PFSK-1 (cell line): ENCODE data around the gene S1PR4.

Experiments used
- FOXP2 ChIP-seq: optimal IDR thresholded peaks from 2 replicates; pipeline ENCODE3; 2011; ENCODE audit warnings: borderline replicate concordance, control low read depth, inconsistent platforms; ENCODE audit not compliant: insufficient read depth; ENCODE audit errors: extremely low read length, extremely low read depth
- POLR2AphosphoS5 ChIP-seq: IDR thresholded peaks from 2 replicates; pipeline ENCODE4 v1.6.1; 2012; ENCODE audit warnings: low read depth, mild to moderate bottlenecking, control low read depth, low read length, moderate library complexity
- REST ChIP-seq, 2 experiments: IDR thresholded peaks; 2 replicates each; pipeline versions ENCODE4 v1.6.1 to v1.8.0; 2011 to 2012; ENCODE audit warnings: low read depth in 2 of 2, low read length in 2 of 2, control low read depth in 1 of 2, inconsistent platforms in 1 of 2, mild to moderate bottlenecking in 1 of 2, moderate library complexity in 1 of 2; ENCODE audit not compliant: insufficient read depth in 1 of 2
- SIN3A ChIP-seq: IDR thresholded peaks from 2 replicates; pipeline ENCODE4 v1.6.1; 2012; ENCODE audit warnings: mild to moderate bottlenecking, low read length, moderate library complexity, borderline replicate concordance; ENCODE audit not compliant: insufficient read depth
- TAF1 ChIP-seq: IDR thresholded peaks from 2 replicates; pipeline ENCODE4 v1.6.1; 2012; ENCODE audit warnings: low read length, control low read depth, borderline replicate concordance; ENCODE audit not compliant: insufficient read depth

S1PR4 gene

GRCh38 chr19:3211191-3211590 lies 32.6 kb downstream of the S1PR4 start:
- TF ChIP-seq FOXP2 (no peak), TAF1 (no peak), REST (IDR thresholded peaks at IDR 0.05; ENCODE audit: insufficient read depth in 1 of 2, low read depth in 2 of 2, low read length in 2 of 2) (no peak), SIN3A (no peak)

DNA sequence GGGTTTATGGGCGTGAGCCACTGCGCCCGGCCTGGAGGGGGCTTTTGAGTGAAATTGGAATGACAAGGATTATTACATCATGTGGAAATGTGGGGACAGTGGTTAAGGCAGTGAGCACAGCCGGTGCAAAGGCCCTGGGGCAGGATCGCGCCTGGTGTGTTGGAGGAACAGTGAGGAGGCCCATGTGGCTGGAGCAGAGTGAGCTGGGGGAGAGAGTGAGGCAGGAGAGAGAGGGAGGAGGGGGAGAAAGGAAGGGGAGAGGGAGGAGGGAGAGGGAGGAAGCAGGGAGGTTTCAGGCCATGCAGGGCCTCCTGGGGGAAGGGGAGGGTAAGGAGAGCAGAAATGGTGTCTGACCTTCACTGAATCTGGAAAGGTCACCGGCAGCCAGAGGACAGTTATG lies 34.6 kb downstream of the S1PR4 start:
- no peak for TF ChIP-seq FOXP2
- no peak for TF ChIP-seq SIN3A
- TF ChIP-seq REST (IDR thresholded peaks at IDR 0.05; ENCODE audit: insufficient read depth in 1 of 2, low read depth in 2 of 2, low read length in 2 of 2), result no peak
- no peak for TF ChIP-seq TAF1
- no peak for TF ChIP-seq POLR2AphosphoS5

DNA sequence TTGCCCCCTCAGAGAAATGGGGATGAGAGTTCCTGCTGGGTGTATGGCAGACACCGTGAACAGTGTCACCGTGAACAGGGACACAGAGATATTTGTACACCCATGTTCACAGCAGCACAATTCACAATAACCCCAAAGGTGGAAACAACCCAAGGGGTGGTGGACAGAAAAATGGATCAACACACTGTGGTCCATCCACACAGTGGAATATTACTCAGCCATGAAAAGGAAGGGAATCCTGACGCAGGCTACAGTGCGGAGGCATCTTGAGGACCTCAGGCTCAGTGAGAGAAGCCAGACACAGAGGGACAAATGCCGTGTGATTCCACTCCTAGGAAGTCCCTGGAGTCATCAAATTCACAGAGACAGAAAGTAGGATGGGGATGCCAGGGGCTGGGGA lies 38.3 kb downstream of the S1PR4 start:
- TF ChIP-seq FOXP2 (no peak), SIN3A (no peak), TAF1 (no peak), POLR2AphosphoS5 (no peak)

DNA sequence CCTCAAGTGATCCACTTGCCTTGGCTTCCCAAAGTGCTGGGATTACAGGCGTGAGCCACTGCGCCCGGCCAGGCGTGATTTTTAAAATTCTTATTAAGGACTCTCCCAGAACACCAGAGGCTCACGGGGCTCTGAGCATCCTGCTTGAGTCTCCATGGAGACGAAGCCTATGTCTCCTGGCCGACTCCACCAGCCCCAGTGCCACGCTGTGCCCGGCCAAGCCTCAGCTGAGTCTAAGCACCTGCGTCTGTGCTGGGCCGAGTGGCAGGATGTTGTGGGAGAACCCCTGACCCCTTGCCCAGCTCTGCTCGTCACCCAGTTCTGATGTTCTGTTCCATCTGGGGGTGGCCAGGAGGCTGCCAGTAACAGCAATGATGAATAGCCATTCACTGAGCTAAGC lies 42.0 kb downstream of the S1PR4 start:
- TF ChIP-seq FOXP2, result no peak
- TF ChIP-seq POLR2AphosphoS5, result no peak
- TF ChIP-seq TAF1, result no peak
- no peak for TF ChIP-seq REST (IDR thresholded peaks at IDR 0.05; ENCODE audit: insufficient read depth in 1 of 2, low read depth in 2 of 2, low read length in 2 of 2)
- no peak for TF ChIP-seq SIN3A

- TF ChIP-seq FOXP2 (no peak), TAF1 (no peak), REST (IDR thresholded peaks at IDR 0.05; ENCODE audit: insufficient read depth in 1 of 2, low read depth in 2 of 2, low read length in 2 of 2) (no peak), POLR2AphosphoS5 (no peak), SIN3A (no peak)
Observed at GRCh38 chr19:3222709-3223108, 44.1 kb downstream of the S1PR4 start.
